Mucosa of descending colon (tissue), 3 donors: ENCODE data around the gene INSIG1. TPM values are rescaled to one million over a fixed set of nuclear protein-coding genes. Genes with fewer than 3 reads are reported as not detected.

Experiments used
- ATAC-seq: fragments of 200-7000 bp; cut with Tn5 transposase; one replicate; pipeline ENCODE4 v1.9.1; 2020; ENCODE audit warnings: mild to moderate bottlenecking, moderate library complexity
- DNase-seq, 3 donors: peaks; one replicate each; pipeline ENCODE4 v3.0.0-alpha.2; 2020
- H3K36me3 ChIP-seq: fragments of 200-600 bp; one replicate; pipeline ENCODE4 v1.8.0; 2021; ENCODE audit warnings: low read depth, mild to moderate bottlenecking
- H3K4me1 ChIP-seq: fragments of 200-600 bp; one replicate; pipeline ENCODE4 v1.8.0; 2021; ENCODE audit warnings: low read depth, mild to moderate bottlenecking
- H3K4me3 ChIP-seq: fragments of 200-600 bp; one replicate; pipeline ENCODE4 v1.8.0; 2021; ENCODE audit warnings: mild to moderate bottlenecking
- H3K9me3 ChIP-seq: fragments of 200-600 bp; one replicate; pipeline ENCODE4 v1.8.0; 2021; ENCODE audit warnings: mild to moderate bottlenecking
- intact Hi-C, 2 donors: fragments of 100-400 bp; cut with DNase I in 1 of 2; cut with micrococcal nuclease in 1 of 2; formaldehyde crosslinking; loops; one replicate each; pipeline versions ENCODE4 v1.11.0 to v1.11.1; 2022; cut with DNase I, micrococcal nuclease
- total RNA-seq, 3 donors: library from RNA; stranded (reverse); fragmentation: NEBNext Ultra II Directional in 2 of 3; extraction: Animal tissue kit (Norgen Biotek cat#: 25700) in 2 of 3; gene quantifications; one replicate each; pipeline versions ENCODE4 v1.2.1 to v1.2.4, GENCODE V29; 2021 to 2023
- TF ChIP-seq, protein P1 (sequence below): fragments of 200-600 bp; IDR thresholded peaks from one replicate; pipeline ENCODE4 v1.8.0; 2022; ENCODE audit warnings: antibody characterized with exemption, mild to moderate bottlenecking
- donor health status: DM: no; HTN: no; CAD: no; lungs with moderate emphysema.
- donor health status: DM: no; HTN: no; CAD: no.
- donor health status: DM: no; HTN: yes; CAD: no.

The INSIG1 gene
- total RNA-seq, 3 donors from 2014 or later, result 40.1 to 85.1 (median 83.2) TPM

- no peaks in the 10 kb centered on the region for H3K36me3 ChIP-seq
- no peaks in the 10 kb centered on the region for H3K9me3 ChIP-seq
- intact Hi-C loops, result no loop called here
- DNase-seq, result no peak
- ATAC-seq, result no peak
- H3K4me1 ChIP-seq, result peaks cover 2% of the 10 kb centered on the region
- H3K4me3 ChIP-seq, result no peak overlapping the region
- TF ChIP-seq, protein P1, sequence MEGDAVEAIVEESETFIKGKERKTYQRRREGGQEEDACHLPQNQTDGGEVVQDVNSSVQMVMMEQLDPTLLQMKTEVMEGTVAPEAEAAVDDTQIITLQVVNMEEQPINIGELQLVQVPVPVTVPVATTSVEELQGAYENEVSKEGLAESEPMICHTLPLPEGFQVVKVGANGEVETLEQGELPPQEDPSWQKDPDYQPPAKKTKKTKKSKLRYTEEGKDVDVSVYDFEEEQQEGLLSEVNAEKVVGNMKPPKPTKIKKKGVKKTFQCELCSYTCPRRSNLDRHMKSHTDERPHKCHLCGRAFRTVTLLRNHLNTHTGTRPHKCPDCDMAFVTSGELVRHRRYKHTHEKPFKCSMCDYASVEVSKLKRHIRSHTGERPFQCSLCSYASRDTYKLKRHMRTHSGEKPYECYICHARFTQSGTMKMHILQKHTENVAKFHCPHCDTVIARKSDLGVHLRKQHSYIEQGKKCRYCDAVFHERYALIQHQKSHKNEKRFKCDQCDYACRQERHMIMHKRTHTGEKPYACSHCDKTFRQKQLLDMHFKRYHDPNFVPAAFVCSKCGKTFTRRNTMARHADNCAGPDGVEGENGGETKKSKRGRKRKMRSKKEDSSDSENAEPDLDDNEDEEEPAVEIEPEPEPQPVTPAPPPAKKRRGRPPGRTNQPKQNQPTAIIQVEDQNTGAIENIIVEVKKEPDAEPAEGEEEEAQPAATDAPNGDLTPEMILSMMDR, result no peak
Measured at GRCh38 chr7:155291729-155292128, 5.9 kb upstream of the INSIG1 start.

DNA sequence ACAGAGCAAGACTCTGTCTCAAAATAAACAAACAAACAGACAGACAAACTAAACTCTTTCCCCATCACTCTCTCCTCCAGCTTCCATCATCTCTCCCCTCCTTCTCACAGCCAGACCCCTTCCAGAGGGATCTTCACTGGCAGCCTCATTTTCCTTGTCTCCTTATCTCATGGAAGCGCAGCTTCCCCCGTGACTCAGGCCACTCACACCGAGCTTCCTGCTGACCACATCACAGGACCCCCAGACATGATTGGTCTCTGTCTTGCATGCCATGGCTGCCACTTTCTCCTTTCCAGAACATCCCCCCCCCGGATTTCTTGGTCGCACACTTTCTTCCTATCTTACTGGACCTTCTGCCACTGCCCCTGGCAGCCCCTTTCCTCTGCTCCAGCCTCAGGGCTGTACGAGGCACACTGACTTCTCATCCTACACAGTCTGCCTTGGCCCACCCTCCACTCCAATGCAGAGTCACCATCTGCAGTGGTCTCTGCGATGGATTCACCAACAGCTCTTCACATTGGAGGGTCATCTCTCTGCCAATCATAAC, 4.9 kb upstream of the INSIG1 start:
- no peak overlapping the region for H3K4me3 ChIP-seq
- H3K9me3 ChIP-seq, result no peaks in the 10 kb centered on the region
- TF ChIP-seq, protein P1, result no peak
- no peak for DNase-seq
- peaks cover 4% of the 10 kb centered on the region for H3K4me1 ChIP-seq
- intact Hi-C loops, result no loop called here
- no peak for ATAC-seq
- no peaks in the 10 kb centered on the region for H3K36me3 ChIP-seq

GRCh38 chr7:155293721-155294510, 3.8 kb upstream of the INSIG1 start:
- TF ChIP-seq, protein P1, result no peak
- ATAC-seq (no peak), DNase-seq (peak in 1 of 3 donors; percentile 26)
- intact Hi-C loops, result no loop called here
- Histone ChIP-seq H3K4me3 (no peak overlapping the region), H3K4me1 (peaks cover 5% of the 10 kb centered on the region), H3K9me3 (no peaks in the 10 kb centered on the region), H3K36me3 (no peaks in the 10 kb centered on the region)

DNA sequence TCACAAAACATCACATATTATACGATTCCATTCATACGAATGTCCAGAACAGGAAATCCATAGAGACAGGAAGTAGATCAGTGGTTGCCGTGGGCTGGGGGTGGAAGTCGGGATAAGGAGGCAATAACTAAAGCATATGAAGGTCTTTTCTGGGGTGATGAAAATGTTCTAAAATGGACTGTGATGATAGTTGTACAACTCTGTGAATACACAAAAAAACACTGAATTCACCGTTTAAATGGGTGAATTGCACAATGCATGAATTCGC, 3.2 kb upstream of the INSIG1 start:
- no peak overlapping the region for H3K4me3 ChIP-seq
- TF ChIP-seq, protein P1, result no peak
- DNase-seq (no peak), ATAC-seq (no peak)
- no peaks in the 10 kb centered on the region for H3K9me3 ChIP-seq
- intact Hi-C loops, result no loop called here
- peaks cover 10% of the 10 kb centered on the region for H3K4me1 ChIP-seq
- H3K36me3 ChIP-seq, result no peaks in the 10 kb centered on the region

GRCh38 chr7:155295511-155295910, 2.2 kb upstream of the INSIG1 start:
- TF ChIP-seq, protein P1, result no peak
- Histone ChIP-seq H3K9me3 (no peaks in the 10 kb centered on the region), H3K4me3 (no peak overlapping the region), H3K4me1 (peaks cover 18% of the 10 kb centered on the region), H3K36me3 (no peaks in the 10 kb centered on the region)
- no peak for DNase-seq
- ATAC-seq, result no peak
- intact Hi-C loops, result no loop called here
